ENCODE data around the gene BHMT2. TPM values are rescaled to one million over a fixed set of nuclear protein-coding genes. Genes with fewer than 3 reads are reported as not detected.

Gene BHMT2
- total and polyA plus RNA-seq, 10 of the 15 experiments (the other 5 are each of a cell fraction or from before 2014, with no cell fraction given): not detected

GRCh38 chr5:79130781-79131180 lies 61.2 kb downstream of the BHMT2 start (continued):
- TF ChIP-seq NR2F1 (conservative IDR thresholded peaks at IDR 0.05): no peak
- no peak for TF ChIP-seq ZNF622 (IDR thresholded peaks at IDR 0.05)
- TF ChIP-seq CHD4 (IDR thresholded peaks at IDR 0.05): no peak
- no peak for TF ChIP-seq PAX8 (IDR thresholded peaks at IDR 0.05)
- no peak for TF ChIP-seq RELA (IDR thresholded peaks at IDR 0.05; ENCODE audit: borderline replicate concordance, partially characterized antibody)

- Histone ChIP-seq H3K4me2 (ENCODE audit: control insufficient read depth, insufficient read depth) (peak overlapping the region; percentile 58), H3K27ac (ENCODE audit: control insufficient read depth, insufficient read depth) (no peak overlapping the region), H3K36me3 (ENCODE audit: control insufficient read depth in 2 of 2, insufficient read depth in 2 of 2, low read length in 1 of 2) (no peaks in the 10 kb centered on the region), H4K20me1 (ENCODE audit: control insufficient read depth, insufficient read depth) (no peaks in the 10 kb centered on the region), H3K4me3 (no peak overlapping the region), H3K9ac (ENCODE audit: control insufficient read depth, insufficient read depth, low read length) (no peak overlapping the region), H2AFZ (ENCODE audit: control insufficient read depth, low read depth, low read length) (0 out of 2 replicates have a peak overlapping the region, but pooled peaks have one; percentile 15), H3K4me1 (ENCODE audit: control insufficient read depth, insufficient read depth, low read length) (peaks cover 17% of the 10 kb centered on the region), H3K79me2 (ENCODE audit: control insufficient read depth, insufficient read depth, low read length) (no peaks in the 10 kb centered on the region), H3K9me3 (replicated peaks; ENCODE audit: control insufficient read depth, insufficient read depth, low read length) (no peaks in the 10 kb centered on the region), H3K27me3 (replicated peaks in 1 of 2; ENCODE audit: control insufficient read depth in 2 of 2, insufficient read depth in 2 of 2, low read length in 1 of 2) (no peaks in the 10 kb centered on the region)
- in situ Hi-C loops (cut with MboI): loop anchor here (5.0 kb wide), 1 partner anchor 111 kb away; no protein-coding TSS in a partner anchor
- 10% methylated on average over 4 of the region's 4 CpGs for WGBS (ENCODE audit: insufficient coverage, insufficient replicate concordance, low lambda C conversion rate, missing lambda C conversion rate)
- intact Hi-C loops (cut with micrococcal nuclease; ENCODE audit: unreplicated experiment): loop anchor here (1.0 to 10.0 kb wide), 4 partner anchors 108 to 658 kb away; no protein-coding TSS in a partner anchor
- ATAC-seq (peak; percentile 72), FAIRE-seq (peak; percentile 82), DNase-seq (ENCODE audit: low read depth, low spot score) (no peak)
- ChIA-PET CTCF (interaction anchor here (0.6 to 14.9 kb wide), 117 partner anchors 8 to 1610 kb away, joined by 3 to 658 read pairs (median 5); partner anchors contain the start of gene ARSB), SMC1A (ENCODE audit: uncharacterized antibody, unreplicated experiment) (interaction anchor here (0.6 to 12.4 kb wide), 62 partner anchors 10 to 813 kb away, joined by 3 to 359 read pairs (median 4); partner anchors contain the start of gene ARSB), POLR2A (interaction anchor here (0.6 to 1.0 kb wide), 6 partner anchors 28 to 337 kb away, joined by 3 to 7 read pairs (median 3); no protein-coding TSS in a partner anchor), RAD21 (ENCODE audit: unreplicated experiment) (interaction anchor here (0.5 to 6.2 kb wide), 72 partner anchors 9 to 1572 kb away, joined by 3 to 326 read pairs (median 4); partner anchors contain the start of gene ARSB)
- BruUV-seq (replicated peaks): no TSS peak
- no peak for TF ChIP-seq RB1 (IDR thresholded peaks at IDR 0.05; ENCODE audit: borderline replicate concordance)
- no peak for TF ChIP-seq CBFB (IDR thresholded peaks at IDR 0.05; ENCODE audit: low read depth)
- no peak for TF ChIP-seq ATF2 (IDR thresholded peaks at IDR 0.05; ENCODE audit: low read length)
- no peak for TF ChIP-seq SMAD5 (IDR thresholded peaks at IDR 0.05; ENCODE audit: low read depth)
- peak; percentile 41; the same call in 1 of the 2 replicates for TF ChIP-seq BMI1 (IDR thresholded peaks at IDR 0.05; ENCODE audit: borderline replicate concordance)
- no peak for TF ChIP-seq NFYA (IDR thresholded peaks at IDR 0.05; ENCODE audit: borderline replicate concordance, low read depth, low read length)
- peak; percentile 39; the same call in 1 of the 2 replicates for TF ChIP-seq RAD21 (IDR thresholded peaks at IDR 0.05; ENCODE audit: insufficient read depth, low read depth, low read length)
- peak; percentile 46; the same call in 1 of the 2 replicates for TF ChIP-seq SMC3 (IDR thresholded peaks at IDR 0.05; ENCODE audit: borderline replicate concordance, low read length)
- TF ChIP-seq CTCF (IDR thresholded peaks at IDR 0.05 in 2 of 3, conservative IDR thresholded peaks at IDR 0.05 in 1 of 3; ENCODE audit: control insufficient read depth in 2 of 3, extremely low read depth in 1 of 3, insufficient read depth in 1 of 3, low read depth in 3 of 3, low read length in 3 of 3): peak in 1 of 3 experiments; percentile 20; a peak in 1 of 6 replicates
- TF ChIP-seq USF1 (IDR thresholded peaks at IDR 0.05; ENCODE audit: borderline replicate concordance, extremely low read length, insufficient read depth, low read depth, low read length): no peak
- no peak for TF ChIP-seq MTA3 (IDR thresholded peaks at IDR 0.05; ENCODE audit: borderline replicate concordance, low read length)
These were observed 63.6 kb downstream of the BHMT2 start for GRCh38 chr5:79133121-79133656.

Measured in GM12878 (cell line).